HG03342 (cell line): ENCODE data around the gene PBOV1.

Source experiments
- ATAC-seq: cut with Tn5 transposase; IDR thresholded peaks from one replicate; pipeline ENCODE4 v1.9.1; 2021; ENCODE audit warnings: mild to moderate bottlenecking, moderate library complexity; ENCODE audit not compliant: unreplicated experiment

The PBOV1 gene

GRCh38 chr6:138218449-138218848, at the start of gene PBOV1:
TSS of gene PBOV1 (minus strand) at chr6:138218491. CDS start at chr6:138218395, 96 bp downstream.
- no peak for ATAC-seq

DNA sequence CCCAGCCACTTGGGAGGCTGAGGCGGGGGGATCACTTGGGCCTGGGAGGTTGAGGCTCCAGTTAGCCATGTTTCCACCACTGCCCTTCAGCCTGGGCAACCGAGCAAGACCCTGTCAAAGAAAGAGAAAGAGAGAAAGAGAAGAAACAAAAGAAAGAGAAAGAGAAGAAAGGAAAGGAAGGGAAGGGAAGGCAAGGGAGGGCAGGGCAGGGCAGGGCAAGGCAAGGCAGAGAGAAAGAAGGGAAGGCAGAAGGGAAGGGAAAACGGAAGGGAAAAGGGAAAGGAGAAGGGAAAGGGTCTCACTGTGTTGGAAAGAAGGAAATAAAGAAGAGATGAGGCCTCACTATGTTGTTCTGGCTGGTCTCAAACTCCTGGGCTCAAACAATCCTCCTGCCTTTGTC, 47.8 kb upstream of the PBOV1 start:
- no peak for ATAC-seq

GRCh38 chr6:138264372-138264880, 46.1 kb upstream of the PBOV1 start:
- no peak for ATAC-seq

DNA sequence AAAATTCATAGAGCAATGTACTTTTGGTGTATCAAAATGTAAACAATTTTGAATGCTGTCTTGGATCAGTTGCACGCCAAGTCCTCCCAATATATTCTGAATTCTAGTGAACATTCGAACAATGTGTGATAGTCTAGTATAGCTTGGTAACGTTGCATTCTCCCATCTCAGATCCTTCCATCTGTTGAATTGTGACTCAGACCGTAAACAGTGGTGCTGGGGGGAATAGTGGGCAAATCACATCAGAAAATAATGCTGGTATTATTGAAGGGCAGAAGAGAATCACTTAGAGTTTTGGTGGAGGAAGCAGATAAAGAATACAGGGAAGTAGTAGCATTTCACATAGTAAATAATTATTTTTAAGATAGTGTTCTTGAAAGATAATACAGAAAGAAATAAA, 45.7 kb upstream of the PBOV1 start:
- ATAC-seq, result no peak

- ATAC-seq, result no peak
These were observed 43.0 kb upstream of the PBOV1 start for GRCh38 chr6:138261116-138261780.

DNA sequence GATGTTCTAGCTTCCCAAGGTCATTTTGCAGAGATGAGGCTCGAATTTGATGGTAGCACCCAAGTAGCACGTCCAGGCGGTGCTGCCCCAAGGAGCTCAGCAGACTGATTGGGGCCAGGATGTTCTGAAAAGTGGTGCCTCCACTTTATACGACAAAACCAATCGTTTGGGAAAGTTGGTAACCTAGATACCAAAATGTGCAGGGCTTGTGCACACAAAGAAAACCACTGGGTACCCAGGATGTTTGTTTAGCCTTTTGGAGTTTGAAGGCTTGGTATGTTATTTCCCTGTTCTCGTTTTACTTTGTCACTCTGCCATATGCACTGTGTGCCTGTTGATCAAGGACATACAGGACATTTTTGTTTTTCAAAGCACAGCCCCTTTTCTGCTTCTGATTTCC, 40.7 kb upstream of the PBOV1 start:
- no peak for ATAC-seq

GRCh38 chr6:138258197-138258596, 39.9 kb upstream of the PBOV1 start:
- no peak for ATAC-seq

DNA sequence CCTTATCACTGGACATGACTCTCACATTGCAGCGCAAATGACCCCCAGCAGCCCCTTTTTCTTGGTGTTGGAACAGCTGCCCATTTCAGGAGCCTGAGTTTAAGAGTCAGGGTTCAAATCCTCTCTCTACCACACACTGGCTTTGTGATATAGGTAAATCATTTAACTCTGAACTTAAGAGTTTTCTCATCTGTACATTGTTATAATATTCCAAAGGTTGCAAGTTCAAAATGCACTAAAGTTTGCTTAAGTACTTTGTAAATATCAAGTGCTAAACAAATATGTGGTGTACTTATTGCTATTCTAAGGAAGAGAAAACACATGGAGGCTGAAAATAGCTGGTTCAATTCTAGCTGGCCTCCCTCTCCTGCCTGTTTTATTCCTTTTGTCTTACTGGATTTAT, 39.3 kb upstream of the PBOV1 start:
- no peak for ATAC-seq

- ATAC-seq, result no peak
These were observed 37.2 kb upstream of the PBOV1 start for GRCh38 chr6:138255443-138255842.

- no peak for ATAC-seq
These were observed 35.4 kb upstream of the PBOV1 start for GRCh38 chr6:138253731-138254130.

DNA sequence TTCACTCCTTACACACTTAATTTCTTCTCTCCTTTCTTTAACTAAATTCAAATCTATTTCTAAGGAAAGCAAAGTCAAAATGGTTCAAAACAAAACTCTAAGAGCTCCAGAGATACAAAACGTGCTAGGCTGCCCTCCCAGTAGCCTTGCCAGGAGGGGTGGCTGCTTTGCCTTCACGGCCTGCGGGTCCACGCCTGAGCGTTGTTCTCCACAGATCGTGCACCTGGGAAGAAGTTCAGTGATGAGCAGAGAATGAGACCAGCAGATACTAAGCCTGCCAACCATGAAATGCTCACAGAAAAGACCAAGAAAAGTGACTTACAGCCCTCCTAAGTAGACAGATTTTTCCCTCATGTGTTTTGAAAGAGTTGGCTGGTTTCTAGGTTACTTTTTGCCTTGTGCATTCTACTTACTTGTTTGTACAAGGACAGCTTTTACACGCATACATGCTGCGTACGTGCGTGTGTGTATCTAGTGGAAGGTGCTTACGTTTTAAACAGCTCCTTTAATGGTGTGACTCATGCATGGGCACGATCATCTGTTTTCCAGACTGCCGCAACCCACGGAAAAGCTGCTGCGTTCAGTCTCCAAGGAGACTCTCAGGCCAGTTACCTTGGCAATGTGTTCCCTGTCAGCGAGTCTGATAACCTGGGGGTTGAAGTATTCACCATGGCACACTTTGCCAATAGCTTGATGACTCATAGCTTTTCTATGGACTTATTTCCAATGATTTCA, 32.4 kb upstream of the PBOV1 start:
- no peak for ATAC-seq

DNA sequence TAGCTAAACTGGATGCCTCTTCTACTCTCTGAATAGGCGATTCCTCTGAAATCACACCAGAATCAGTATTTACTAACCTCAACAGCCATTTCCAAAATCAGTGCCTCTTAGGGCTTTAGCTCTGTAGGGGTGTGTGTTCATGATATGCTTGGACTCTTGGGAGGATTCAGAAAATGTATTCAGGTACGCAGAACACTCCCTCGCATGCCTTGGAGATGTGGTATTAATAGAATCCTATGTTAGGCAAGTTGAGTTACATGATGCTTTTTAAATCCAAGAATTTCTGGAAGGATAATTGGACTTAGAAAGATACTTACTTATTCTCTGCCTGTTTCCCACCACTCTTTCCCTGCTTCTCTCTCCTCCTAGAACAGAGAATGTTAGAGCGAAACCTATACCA, 31.8 kb upstream of the PBOV1 start:
- no peak for ATAC-seq

GRCh38 chr6:138248878-138249277, 30.6 kb upstream of the PBOV1 start:
- ATAC-seq, result no peak

DNA sequence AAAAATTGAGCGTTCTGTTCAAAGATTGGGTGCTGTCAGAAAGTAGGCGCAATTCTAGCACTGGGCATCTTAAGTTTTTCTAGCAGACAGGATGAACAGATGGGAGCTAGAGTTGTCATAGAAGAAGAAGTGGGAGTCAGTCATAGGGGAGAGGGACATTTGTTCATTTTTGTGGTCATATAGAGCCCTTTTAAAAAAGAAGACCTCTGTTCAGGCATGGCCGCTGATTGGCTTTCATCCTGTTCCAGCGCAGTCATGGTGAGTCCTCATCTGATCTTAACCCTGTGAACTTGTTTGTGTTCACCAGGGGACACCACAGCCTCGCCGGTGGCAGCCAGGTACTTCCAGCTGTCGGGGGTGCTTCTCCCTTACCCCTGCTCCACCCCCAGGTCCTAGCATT, 29.7 kb upstream of the PBOV1 start:
- no peak for ATAC-seq

DNA sequence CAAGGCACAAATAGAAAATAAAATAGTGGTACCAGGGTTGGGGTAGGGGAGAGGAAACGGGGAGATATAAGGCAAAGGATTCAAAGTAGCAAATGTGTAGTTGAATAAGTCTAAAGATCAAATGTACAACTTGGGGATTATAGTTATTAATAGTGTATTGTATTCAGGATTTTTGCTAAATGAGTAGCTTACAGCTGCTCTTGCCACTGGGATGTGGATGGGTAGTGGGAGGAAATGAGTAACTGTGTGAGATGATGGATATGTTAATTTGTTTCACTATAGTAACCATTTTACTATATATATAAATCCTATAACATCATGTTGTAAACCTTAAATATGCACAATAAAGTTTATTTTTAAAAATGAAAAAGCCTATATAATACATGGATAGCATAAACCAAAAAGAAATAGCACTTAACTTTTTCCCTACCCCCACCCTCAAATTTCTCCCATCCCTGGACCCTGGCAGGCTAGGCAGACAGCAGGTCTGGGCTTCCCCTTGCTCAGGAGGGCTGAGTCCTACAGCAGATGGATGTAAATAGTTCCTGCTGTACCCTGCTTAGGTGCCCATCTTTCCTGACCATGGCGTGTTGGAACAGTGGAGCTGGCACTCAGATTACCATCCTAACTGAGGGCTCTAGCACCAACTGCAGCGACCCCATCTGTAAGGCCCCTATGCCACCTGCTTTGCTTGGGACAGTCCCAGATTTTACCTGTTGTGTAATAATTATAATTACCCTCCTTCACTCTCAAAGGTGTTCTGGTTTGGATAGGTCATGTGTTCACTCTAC, 28.6 kb upstream of the PBOV1 start:
- ATAC-seq, result no peak

- ATAC-seq, result no peak
These were observed 27.5 kb upstream of the PBOV1 start for GRCh38 chr6:138245751-138246150.

DNA sequence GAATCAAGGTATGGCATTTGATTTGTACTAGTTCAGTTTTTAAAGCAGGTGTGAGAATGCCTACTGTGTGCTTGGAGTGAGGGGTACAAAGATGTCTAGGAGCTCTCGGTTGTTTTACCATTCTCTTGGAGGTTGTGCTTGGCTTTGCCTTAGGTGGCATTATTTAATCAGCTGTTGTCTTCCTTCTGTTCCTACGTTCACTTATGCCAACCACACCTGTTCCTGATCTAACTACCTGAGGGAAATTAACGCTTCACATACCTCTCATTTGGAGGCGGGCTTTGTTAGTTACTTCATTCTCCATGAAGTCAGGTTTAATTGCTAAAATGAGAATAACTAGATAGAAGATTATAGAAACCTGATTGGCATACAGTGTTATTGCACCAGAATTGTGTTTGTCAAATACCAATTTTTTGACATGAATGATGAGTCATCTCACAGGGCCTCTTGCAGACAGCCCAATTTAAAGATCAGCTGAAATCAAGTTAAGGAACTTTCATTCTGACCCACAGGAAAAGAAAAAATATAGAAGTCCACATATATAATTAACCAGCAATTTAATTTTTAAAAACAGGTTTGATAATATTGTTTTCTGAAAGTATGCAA, 24.8 kb upstream of the PBOV1 start:
- no peak for ATAC-seq

- ATAC-seq, result no peak
These were observed 23.6 kb upstream of the PBOV1 start for GRCh38 chr6:138241934-138242333.

GRCh38 chr6:138241381-138241780, 23.1 kb upstream of the PBOV1 start:
- no peak for ATAC-seq

- no peak for ATAC-seq
These were observed 22.4 kb upstream of the PBOV1 start for GRCh38 chr6:138240476-138241245.
